MG63 (cell line): Measurements from ENCODE around the gene SFPQ. TPM values are rescaled to one million over a fixed set of nuclear protein-coding genes. Genes with fewer than 3 reads are reported as not detected.
"Not testable (repeated sequence)": the region's sequence is repeated elsewhere in the genome, so short reads cannot be mapped to it uniquely, and the experiment has no call there.

Source experiments
- DNase-seq: peaks from one replicate; pipeline ENCODE4 v3.0.0-alpha.2; 2020
- H3K27me3 ChIP-seq: fragments of 250-450 bp; sonication (Bioruptor Pico); 2 replicates; pipeline ENCODE4 v1.5.1; 2020; ENCODE audit warnings: mild to moderate bottlenecking, moderate library complexity
- H3K36me3 ChIP-seq: fragments of 250-450 bp; sonication (Bioruptor Pico); 2 replicates; pipeline ENCODE4 v1.5.1; 2020; ENCODE audit warnings: mild to moderate bottlenecking, moderate library complexity
- H3K4me3 ChIP-seq: fragments of 250-450 bp; sonication (Bioruptor Pico); 2 replicates; pipeline ENCODE4 v1.5.1; 2020; ENCODE audit warnings: mild to moderate bottlenecking, moderate library complexity
- H3K9me3 ChIP-seq: fragments of 250-450 bp; sonication (Bioruptor Pico); 2 replicates; pipeline ENCODE4 v1.5.1; 2020; ENCODE audit warnings: mild to moderate bottlenecking, moderate library complexity
- total RNA-seq: library from RNA; depleted of rRNA; stranded (reverse); fragments of >200 nt; shearing (Covaris generic); gene quantifications from 2 replicates; pipeline ENCODE4 v1.2.3, GENCODE V29; 2014; ENCODE audit warnings: low replicate concordance; rRNA removed

The SFPQ gene
- total RNA-seq, 1 experiment from 2014 or later, result 232 TPM

DNA sequence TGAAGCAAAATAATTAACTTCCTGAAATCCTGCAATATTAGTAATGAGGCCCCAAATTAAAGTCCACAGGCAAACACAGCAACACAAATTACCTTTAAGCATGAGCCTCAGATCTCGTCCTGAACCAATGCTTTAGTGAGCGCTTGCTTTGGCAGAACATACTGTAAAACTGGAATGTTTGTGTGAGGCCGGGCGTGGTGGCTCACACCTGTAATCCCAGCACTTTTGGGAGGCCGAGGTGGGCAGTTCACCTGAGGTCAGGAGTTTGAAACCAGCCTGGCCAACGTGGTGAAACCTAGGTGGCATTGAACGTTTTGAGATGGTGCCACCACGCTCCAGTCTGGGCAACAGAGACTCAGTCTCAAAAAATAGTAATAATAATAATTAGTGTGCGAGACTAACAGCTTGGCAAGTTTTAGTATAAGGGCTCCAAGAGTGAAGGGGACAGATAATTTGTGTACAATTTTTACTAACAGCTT lies 17.8 kb downstream of the SFPQ start:
- Histone ChIP-seq H3K36me3 (peaks cover 57% of the 10 kb centered on the region), H3K4me3 (no peak overlapping the region), H3K27me3 (no peaks in the 10 kb centered on the region)

GRCh38 chr1:35173909-35174540 lies 18.9 kb downstream of the SFPQ start:
- Histone ChIP-seq H3K9me3 (no peaks in the 10 kb centered on the region), H3K27me3 (no peaks in the 10 kb centered on the region), H3K4me3 (no peak overlapping the region), H3K36me3 (peaks cover 46% of the 10 kb centered on the region)
- DNase-seq, result no peak

More for the DNA sequence above, 17.8 kb downstream of the SFPQ start:
- DNase-seq, result no peak
- H3K9me3 ChIP-seq, result no peaks in the 10 kb centered on the region

DNA sequence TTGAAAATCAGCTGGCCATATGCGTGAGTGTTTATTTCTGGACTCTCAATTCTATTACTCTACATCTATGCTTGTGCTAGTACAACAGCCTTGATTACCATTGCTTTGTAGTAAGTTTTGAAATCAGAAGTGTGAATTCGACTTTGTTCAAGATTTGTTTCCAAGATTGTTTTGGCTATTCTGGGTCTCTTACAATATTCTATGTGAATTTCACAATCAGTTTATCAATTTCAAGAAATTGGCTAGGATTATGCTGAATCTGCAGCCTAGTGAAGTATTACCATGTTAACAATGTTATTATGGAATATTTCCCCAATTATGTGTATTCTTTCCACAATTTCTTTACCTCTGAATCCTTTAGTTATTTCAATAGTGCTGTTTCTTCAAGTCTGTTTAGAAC lies 19.5 kb downstream of the SFPQ start:
- Histone ChIP-seq H3K36me3 (peaks cover 41% of the 10 kb centered on the region), H3K9me3 (no peaks in the 10 kb centered on the region)

DNA sequence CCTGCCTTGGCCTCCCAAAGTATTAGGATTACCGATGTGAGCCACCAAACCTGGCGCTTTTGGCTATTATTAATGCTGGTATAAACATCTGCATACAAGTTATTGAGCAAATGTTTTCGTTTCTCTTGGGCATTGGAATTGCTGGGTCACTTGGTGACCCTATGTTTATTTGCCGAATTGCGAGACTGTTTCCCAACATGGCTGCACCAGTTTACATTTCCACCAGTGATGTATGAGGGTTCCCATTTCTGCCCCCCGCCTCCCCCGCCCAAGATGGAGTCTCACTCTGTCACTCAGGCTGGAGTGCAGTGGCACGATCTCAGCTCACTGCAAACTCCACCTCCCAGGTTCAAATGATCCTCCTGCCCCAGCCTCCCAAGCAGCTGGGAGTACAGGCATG lies 20.9 kb downstream of the SFPQ start:
- H3K9me3 ChIP-seq, result no peaks in the 10 kb centered on the region
- H3K4me3 ChIP-seq, result no peak overlapping the region
- DNase-seq, result no peak
- H3K36me3 ChIP-seq, result peaks cover 26% of the 10 kb centered on the region
- no peaks in the 10 kb centered on the region for H3K27me3 ChIP-seq

More for the DNA sequence above, 19.5 kb downstream of the SFPQ start:
- Histone ChIP-seq H3K4me3 (no peak overlapping the region), H3K27me3 (no peaks in the 10 kb centered on the region)
- no peak for DNase-seq

GRCh38 chr1:35171579-35171978 lies 21.4 kb downstream of the SFPQ start:
- Histone ChIP-seq H3K4me3 (no peak overlapping the region), H3K27me3 (no peaks in the 10 kb centered on the region), H3K36me3 (peaks cover 22% of the 10 kb centered on the region), H3K9me3 (no peaks in the 10 kb centered on the region)
- no peak for DNase-seq

DNA sequence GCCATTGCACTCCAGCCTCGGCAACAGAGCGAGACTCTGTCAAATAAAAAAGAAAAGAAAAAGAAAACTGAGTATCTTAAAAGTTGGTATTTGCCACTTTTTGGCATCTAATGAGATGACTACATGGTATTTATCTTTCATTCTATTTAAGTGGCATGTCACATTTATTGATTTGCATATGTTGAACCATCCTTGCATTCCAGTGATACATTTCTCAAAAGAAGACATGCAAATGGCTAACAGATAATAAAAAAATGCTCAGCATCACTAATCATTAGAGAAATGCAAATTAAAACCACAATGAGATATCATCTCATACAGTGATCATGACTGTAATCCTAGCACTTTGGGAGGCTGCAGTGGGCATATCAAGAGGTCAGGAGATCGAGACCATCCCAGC lies 28.1 kb downstream of the SFPQ start:
- Histone ChIP-seq H3K36me3 (no peaks in the 10 kb centered on the region), H3K4me3 (no peak overlapping the region), H3K9me3 (no peaks in the 10 kb centered on the region), H3K27me3 (no peaks in the 10 kb centered on the region)
- no peak for DNase-seq

DNA sequence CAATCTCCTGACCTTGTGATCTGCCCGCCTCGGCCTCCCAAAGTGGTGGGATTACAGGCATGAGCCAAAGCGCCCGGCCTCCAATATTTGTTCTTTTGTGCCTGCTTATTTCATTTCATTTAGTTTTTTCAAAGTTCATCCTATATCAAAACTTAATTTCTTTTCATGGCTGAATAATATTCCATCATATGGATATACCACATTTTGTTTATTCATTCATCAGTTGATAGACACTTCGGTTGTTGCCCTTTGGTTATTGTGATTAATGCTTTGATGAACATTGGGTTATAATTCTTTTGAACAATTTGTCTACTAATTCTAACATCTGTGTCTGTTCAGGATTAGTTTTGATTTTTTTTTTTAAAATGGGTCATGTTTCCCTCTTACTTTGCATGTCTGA lies 41.7 kb downstream of the SFPQ start:
- H3K27me3 ChIP-seq, result no peaks in the 10 kb centered on the region
- DNase-seq, result no peak
- no peaks in the 10 kb centered on the region for H3K36me3 ChIP-seq
- H3K9me3 ChIP-seq, result no peaks in the 10 kb centered on the region
- H3K4me3 ChIP-seq, result no peak overlapping the region

GRCh38 chr1:35145892-35146549 lies 46.9 kb downstream of the SFPQ start:
- not testable (repeated sequence) for H3K36me3 ChIP-seq, H3K27me3 ChIP-seq, DNase-seq, H3K9me3 ChIP-seq, H3K4me3 ChIP-seq

GRCh38 chr1:35143737-35144508 lies 49.0 kb downstream of the SFPQ start:
- no peak for DNase-seq
- 0 out of 2 replicates have a peak, but pooled peaks cover 2% of the 10 kb centered on the region for H3K27me3 ChIP-seq
- no peaks in the 10 kb centered on the region for H3K9me3 ChIP-seq
- H3K36me3 ChIP-seq, result no peaks in the 10 kb centered on the region
- H3K4me3 ChIP-seq, result no peak overlapping the region

DNA sequence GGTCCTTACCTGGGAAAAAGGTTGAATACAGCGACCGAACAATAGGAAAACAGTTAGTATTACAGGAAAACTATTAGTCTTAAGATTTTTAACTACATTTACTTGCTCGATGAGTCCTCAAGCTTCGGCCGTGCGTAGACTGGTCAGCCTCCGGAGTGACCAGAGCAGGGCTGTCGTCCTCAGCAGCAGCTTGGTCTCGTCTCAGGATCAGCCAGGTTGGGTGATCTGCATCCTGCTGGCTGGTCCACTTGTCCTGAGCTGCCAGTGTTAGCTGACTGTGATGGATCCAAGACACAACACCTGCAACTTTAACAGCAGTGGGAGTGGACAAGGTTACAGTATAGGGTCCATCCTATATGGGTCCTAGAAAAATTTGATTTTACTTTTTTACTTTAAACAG lies 50.2 kb downstream of the SFPQ start:
- not testable (repeated sequence) for H3K4me3 ChIP-seq, H3K36me3 ChIP-seq, DNase-seq, H3K9me3 ChIP-seq, H3K27me3 ChIP-seq

DNA sequence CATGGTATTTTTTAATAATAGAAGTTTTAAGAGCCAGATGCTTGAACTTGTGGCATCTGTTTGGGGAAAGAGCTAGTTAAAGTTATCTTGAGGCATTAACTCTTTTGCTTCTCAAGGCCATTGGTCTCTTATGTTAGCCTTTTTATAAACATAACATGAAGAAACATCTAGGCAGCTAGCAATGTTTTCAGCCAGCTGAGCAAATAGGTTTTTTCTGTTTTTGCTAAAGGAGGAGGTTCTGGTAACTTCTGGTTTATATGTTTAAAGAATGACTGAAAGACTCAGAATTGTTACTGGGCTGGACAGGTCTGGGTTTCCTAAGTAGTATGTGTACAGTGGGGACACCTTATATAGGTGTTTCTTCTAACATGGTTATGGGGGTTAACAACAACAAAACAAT lies 50.7 kb downstream of the SFPQ start:
- not testable (repeated sequence) for H3K9me3 ChIP-seq, H3K27me3 ChIP-seq, DNase-seq, H3K4me3 ChIP-seq, H3K36me3 ChIP-seq

DNA sequence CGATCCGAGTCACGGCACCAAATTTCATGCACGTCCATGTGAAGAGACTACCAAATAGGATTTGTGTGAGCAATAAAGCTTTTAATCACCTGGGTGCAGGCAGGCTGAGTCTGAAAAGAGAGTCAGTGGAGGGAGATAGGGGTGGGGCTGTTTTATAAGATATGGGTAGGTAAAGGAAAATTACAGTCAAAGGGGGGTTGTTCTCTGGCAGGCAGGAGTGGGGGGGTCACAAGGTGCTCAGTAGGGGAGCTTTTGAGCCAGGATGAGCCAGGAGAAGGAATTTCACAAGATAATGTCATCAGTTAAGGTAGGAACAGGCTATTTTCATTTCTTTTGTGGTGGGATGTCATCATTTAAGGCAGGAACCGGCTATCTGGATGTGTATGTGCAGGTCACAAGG lies 55.4 kb downstream of the SFPQ start:
- not testable (repeated sequence) for H3K27me3 ChIP-seq, H3K9me3 ChIP-seq

GRCh38 chr1:35136780-35137179 lies 56.2 kb downstream of the SFPQ start:
- Histone ChIP-seq H3K4me3 (no peak overlapping the region), H3K27me3 (no peaks in the 10 kb centered on the region), H3K9me3 (no peaks in the 10 kb centered on the region), H3K36me3 (no peaks in the 10 kb centered on the region)
- no peak for DNase-seq

More for the DNA sequence above, 55.4 kb downstream of the SFPQ start:
- not testable (repeated sequence) for DNase-seq, H3K36me3 ChIP-seq, H3K4me3 ChIP-seq

Other genes starting within 250 kb of the SFPQ start
- 46.1 and 53.9 TPM in 2 replicates for gene TMEM35B, start 207.8 kb downstream of the SFPQ start, total RNA-seq
- gene ZMYM6, start 161.2 kb downstream of the SFPQ start, total RNA-seq, result 6.3 and 14.5 TPM in 2 replicates
- 11.1 and 28.1 TPM in 2 replicates for gene ZMYM1, start 113.8 kb downstream of the SFPQ start, total RNA-seq
- 25.4 and 27.8 TPM in 2 replicates for gene ZMYM4, start 75.6 kb upstream of the SFPQ start, total RNA-seq